SK-N-SH treated with all-trans-retinoic acid at 6 μM for 48 hours (cell line): ENCODE measurements around the gene NKAIN4.

Source experiments
- ATAC-seq: fragments of 200-7000 bp; cut with Tn5 transposase; 3 replicates; pipeline ENCODE4 v1.9.1; 2020; ENCODE audit warnings: mild to moderate bottlenecking, moderate library complexity
- ARNTL ChIP-seq: fragments of 450-650 bp; formaldehyde crosslinking; IDR thresholded peaks from 2 replicates; pipeline ENCODE4 v1.5.0; 2020; ENCODE audit warnings: low read depth, mild to moderate bottlenecking, moderate library complexity, borderline replicate concordance
- BACH2 ChIP-seq: fragments of 250-450 bp; sonication (Bioruptor Pico); IDR thresholded peaks from 2 replicates; pipeline ENCODE4 v1.9.0; 2021; ENCODE audit warnings: mild to moderate bottlenecking, borderline replicate concordance
- CSDC2 ChIP-seq: fragments of 250-450 bp; sonication (Bioruptor Pico); IDR thresholded peaks from 2 replicates; pipeline ENCODE4 v1.5.0; 2020; ENCODE audit warnings: mild to moderate bottlenecking, moderate library complexity
- ESRRG ChIP-seq: fragments of 250-450 bp; sonication (Bioruptor Pico); IDR thresholded peaks from 2 replicates; pipeline ENCODE4 v1.6.1; 2021; ENCODE audit warnings: mild to moderate bottlenecking
- GLIS3 ChIP-seq: fragments of 250-450 bp; sonication (Bioruptor Pico); IDR thresholded peaks from 2 replicates; pipeline ENCODE4 v1.5.0; 2020; ENCODE audit warnings: mild to moderate bottlenecking, moderate library complexity
- ISL1 ChIP-seq: fragments of 250-450 bp; sonication (Bioruptor Pico); IDR thresholded peaks from 2 replicates; pipeline ENCODE4 v2.1.2; 2022; ENCODE audit warnings: mild to moderate bottlenecking, moderate library complexity
- OSR1 ChIP-seq: fragments of 250-450 bp; sonication (Bioruptor Pico); IDR thresholded peaks from 2 replicates; pipeline ENCODE4 v1.8.0; 2022; ENCODE audit warnings: moderate library complexity, mild to moderate bottlenecking, inconsistent platforms
- PPARA ChIP-seq: fragments of 250-450 bp; sonication (Bioruptor Pico); IDR thresholded peaks from 2 replicates; pipeline ENCODE4 v1.5.0; 2020; ENCODE audit warnings: mild to moderate bottlenecking, borderline replicate concordance
- RARB ChIP-seq: fragments of 250-450 bp; sonication (Bioruptor Pico); IDR thresholded peaks from 2 replicates; pipeline ENCODE4 v1.8.0; 2021; ENCODE audit warnings: mild to moderate bottlenecking, moderate library complexity
- TCF4 ChIP-seq: fragments of 250-450 bp; sonication (Bioruptor Pico); IDR thresholded peaks from 2 replicates; pipeline ENCODE4 v1.8.0; 2021; ENCODE audit warnings: mild to moderate bottlenecking, moderate library complexity, borderline replicate concordance
- TOX ChIP-seq: fragments of 250-450 bp; sonication (Bioruptor Pico); IDR thresholded peaks from 2 replicates; pipeline ENCODE4 v1.8.0; 2021; ENCODE audit warnings: mild to moderate bottlenecking, moderate library complexity, borderline replicate concordance
- ZC3H10 ChIP-seq: fragments of 250-450 bp; sonication (Bioruptor Pico); IDR thresholded peaks from 2 replicates; pipeline ENCODE4 v1.5.1; 2021; ENCODE audit warnings: mild to moderate bottlenecking, moderate library complexity
- ZFP3 ChIP-seq: fragments of 250-450 bp; sonication (Bioruptor Pico); IDR thresholded peaks from 2 replicates; pipeline ENCODE4 v1.5.0; 2020; ENCODE audit warnings: mild to moderate bottlenecking, moderate library complexity
- ZFP30 ChIP-seq: fragments of 450-650 bp; formaldehyde crosslinking; IDR thresholded peaks from 2 replicates; pipeline ENCODE4 v1.5.0; 2022; ENCODE audit warnings: mild to moderate bottlenecking, moderate library complexity
- ZNF565 ChIP-seq: fragments of 450-650 bp; formaldehyde crosslinking; conservative IDR thresholded peaks from 2 replicates; pipeline ENCODE4 v1.5.0; 2020; ENCODE audit warnings: low read depth, mild to moderate bottlenecking, moderate library complexity
- ZNF70 ChIP-seq: fragments of 450-650 bp; formaldehyde crosslinking; IDR thresholded peaks from 2 replicates; pipeline ENCODE4 v1.5.0; 2020; ENCODE audit warnings: mild to moderate bottlenecking, moderate library complexity
- ZNF8 ChIP-seq: fragments of 450-650 bp; formaldehyde crosslinking; IDR thresholded peaks from 2 replicates; pipeline ENCODE4 v1.5.0; 2020; ENCODE audit warnings: mild to moderate bottlenecking, moderate library complexity
- TF ChIP-seq, protein P1 (sequence below): fragments of 250-450 bp; sonication (Bioruptor Pico); IDR thresholded peaks from 2 replicates; pipeline ENCODE4 v1.8.0; 2021; ENCODE audit warnings: low read depth, mild to moderate bottlenecking, moderate library complexity, borderline replicate concordance
- TF ChIP-seq, protein P2 (sequence below): fragments of 250-450 bp; sonication (Bioruptor Pico); IDR thresholded peaks from 2 replicates; pipeline ENCODE4 v1.5.0; 2020; ENCODE audit warnings: mild to moderate bottlenecking, moderate library complexity
- TF ChIP-seq, protein P3 (sequence below): fragments of 250-450 bp; sonication (Bioruptor Pico); IDR thresholded peaks from 2 replicates; pipeline ENCODE4 v1.5.1; 2020; ENCODE audit warnings: low read depth, mild to moderate bottlenecking, moderate library complexity
- TF ChIP-seq, protein P4 (sequence below): fragments of 250-450 bp; sonication (Bioruptor Pico); IDR thresholded peaks from 2 replicates; pipeline ENCODE4 v1.8.0; 2020; ENCODE audit warnings: mild to moderate bottlenecking, moderate library complexity, borderline replicate concordance
- TF ChIP-seq, protein P5 (sequence below): fragments of 250-450 bp; sonication (Bioruptor Pico); IDR thresholded peaks from 2 replicates; pipeline ENCODE4 v1.5.1; 2021; ENCODE audit warnings: mild to moderate bottlenecking, moderate library complexity

Gene NKAIN4

DNA sequence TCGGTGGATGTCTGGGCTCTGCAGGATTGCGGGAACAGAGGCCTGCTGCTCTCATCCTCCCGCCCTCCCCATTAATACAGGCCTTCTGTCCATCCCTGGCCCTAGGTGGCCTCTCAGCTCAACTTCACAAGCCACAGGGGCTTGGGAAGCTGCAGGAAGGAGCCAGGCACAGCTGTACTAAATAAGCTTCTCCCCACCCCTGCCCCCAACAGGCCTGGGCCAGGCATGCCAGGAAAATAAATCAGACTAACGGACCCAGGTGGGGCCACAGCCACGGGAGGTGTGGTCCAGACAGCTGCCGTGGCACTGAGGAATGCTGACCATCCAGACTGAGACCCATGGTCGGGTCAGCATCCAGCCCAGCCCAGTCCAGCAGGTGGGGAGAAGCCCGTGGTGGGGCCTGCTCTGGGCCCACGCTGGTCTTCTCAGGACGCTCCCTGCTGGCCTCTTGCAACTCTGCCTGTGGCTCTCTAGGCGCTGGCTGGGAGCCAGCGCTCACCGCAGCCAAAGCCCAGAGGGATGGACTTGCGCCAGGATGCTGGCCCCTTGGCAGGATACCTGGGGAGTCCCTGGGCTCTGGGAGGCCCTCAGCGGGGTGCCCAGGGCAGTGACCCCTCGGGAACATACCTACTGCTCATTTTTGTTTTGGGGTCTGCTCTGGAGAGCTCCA, 29.7 kb downstream of the NKAIN4 start:
- no peak for TF ChIP-seq RARB (CRISPR knock-in tag)
- no peak for TF ChIP-seq BACH2 (CRISPR knock-in tag)
- TF ChIP-seq, protein P1, sequence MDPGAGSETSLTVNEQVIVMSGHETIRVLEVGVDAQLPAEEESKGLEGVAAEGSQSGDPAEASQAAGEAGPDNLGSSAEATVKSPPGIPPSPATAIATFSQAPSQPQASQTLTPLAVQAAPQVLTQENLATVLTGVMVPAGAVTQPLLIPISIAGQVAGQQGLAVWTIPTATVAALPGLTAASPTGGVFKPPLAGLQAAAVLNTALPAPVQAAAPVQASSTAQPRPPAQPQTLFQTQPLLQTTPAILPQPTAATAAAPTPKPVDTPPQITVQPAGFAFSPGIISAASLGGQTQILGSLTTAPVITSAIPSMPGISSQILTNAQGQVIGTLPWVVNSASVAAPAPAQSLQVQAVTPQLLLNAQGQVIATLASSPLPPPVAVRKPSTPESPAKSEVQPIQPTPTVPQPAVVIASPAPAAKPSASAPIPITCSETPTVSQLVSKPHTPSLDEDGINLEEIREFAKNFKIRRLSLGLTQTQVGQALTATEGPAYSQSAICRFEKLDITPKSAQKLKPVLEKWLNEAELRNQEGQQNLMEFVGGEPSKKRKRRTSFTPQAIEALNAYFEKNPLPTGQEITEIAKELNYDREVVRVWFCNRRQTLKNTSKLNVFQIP (CRISPR knock-in tag): no peak
- TF ChIP-seq, protein P2, sequence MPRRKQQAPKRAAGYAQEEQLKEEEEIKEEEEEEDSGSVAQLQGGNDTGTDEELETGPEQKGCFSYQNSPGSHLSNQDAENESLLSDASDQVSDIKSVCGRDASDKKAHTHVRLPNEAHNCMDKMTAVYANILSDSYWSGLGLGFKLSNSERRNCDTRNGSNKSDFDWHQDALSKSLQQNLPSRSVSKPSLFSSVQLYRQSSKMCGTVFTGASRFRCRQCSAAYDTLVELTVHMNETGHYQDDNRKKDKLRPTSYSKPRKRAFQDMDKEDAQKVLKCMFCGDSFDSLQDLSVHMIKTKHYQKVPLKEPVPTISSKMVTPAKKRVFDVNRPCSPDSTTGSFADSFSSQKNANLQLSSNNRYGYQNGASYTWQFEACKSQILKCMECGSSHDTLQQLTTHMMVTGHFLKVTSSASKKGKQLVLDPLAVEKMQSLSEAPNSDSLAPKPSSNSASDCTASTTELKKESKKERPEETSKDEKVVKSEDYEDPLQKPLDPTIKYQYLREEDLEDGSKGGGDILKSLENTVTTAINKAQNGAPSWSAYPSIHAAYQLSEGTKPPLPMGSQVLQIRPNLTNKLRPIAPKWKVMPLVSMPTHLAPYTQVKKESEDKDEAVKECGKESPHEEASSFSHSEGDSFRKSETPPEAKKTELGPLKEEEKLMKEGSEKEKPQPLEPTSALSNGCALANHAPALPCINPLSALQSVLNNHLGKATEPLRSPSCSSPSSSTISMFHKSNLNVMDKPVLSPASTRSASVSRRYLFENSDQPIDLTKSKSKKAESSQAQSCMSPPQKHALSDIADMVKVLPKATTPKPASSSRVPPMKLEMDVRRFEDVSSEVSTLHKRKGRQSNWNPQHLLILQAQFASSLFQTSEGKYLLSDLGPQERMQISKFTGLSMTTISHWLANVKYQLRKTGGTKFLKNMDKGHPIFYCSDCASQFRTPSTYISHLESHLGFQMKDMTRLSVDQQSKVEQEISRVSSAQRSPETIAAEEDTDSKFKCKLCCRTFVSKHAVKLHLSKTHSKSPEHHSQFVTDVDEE (CRISPR knock-in tag): no peak
- no peak for TF ChIP-seq ZC3H10 (CRISPR knock-in tag)
- no peak for TF ChIP-seq ZNF565
- TF ChIP-seq ARNTL (CRISPR knock-in tag): no peak
- TF ChIP-seq ZNF70 (CRISPR knock-in tag): no peak
- TF ChIP-seq OSR1 (CRISPR knock-in tag): no peak
- no peak for TF ChIP-seq PPARA (CRISPR knock-in tag)
- TF ChIP-seq, protein P3, sequence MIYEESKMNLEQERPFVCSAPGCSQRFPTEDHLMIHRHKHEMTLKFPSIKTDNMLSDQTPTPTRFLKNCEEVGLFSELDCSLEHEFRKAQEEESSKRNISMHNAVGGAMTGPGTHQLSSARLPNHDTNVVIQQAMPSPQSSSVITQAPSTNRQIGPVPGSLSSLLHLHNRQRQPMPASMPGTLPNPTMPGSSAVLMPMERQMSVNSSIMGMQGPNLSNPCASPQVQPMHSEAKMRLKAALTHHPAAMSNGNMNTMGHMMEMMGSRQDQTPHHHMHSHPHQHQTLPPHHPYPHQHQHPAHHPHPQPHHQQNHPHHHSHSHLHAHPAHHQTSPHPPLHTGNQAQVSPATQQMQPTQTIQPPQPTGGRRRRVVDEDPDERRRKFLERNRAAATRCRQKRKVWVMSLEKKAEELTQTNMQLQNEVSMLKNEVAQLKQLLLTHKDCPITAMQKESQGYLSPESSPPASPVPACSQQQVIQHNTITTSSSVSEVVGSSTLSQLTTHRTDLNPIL (CRISPR knock-in tag): no peak
- TF ChIP-seq, protein P4, sequence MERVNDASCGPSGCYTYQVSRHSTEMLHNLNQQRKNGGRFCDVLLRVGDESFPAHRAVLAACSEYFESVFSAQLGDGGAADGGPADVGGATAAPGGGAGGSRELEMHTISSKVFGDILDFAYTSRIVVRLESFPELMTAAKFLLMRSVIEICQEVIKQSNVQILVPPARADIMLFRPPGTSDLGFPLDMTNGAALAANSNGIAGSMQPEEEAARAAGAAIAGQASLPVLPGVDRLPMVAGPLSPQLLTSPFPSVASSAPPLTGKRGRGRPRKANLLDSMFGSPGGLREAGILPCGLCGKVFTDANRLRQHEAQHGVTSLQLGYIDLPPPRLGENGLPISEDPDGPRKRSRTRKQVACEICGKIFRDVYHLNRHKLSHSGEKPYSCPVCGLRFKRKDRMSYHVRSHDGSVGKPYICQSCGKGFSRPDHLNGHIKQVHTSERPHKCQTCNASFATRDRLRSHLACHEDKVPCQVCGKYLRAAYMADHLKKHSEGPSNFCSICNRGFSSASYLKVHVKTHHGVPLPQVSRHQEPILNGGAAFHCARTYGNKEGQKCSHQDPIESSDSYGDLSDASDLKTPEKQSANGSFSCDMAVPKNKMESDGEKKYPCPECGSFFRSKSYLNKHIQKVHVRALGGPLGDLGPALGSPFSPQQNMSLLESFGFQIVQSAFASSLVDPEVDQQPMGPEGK (CRISPR knock-in tag): no peak
- TF ChIP-seq ZFP3 (CRISPR knock-in tag): no peak
- no peak for TF ChIP-seq ZFP30 (CRISPR knock-in tag)
- TF ChIP-seq ZNF8 (CRISPR knock-in tag): no peak
- TF ChIP-seq TOX: no peak
- TF ChIP-seq GLIS3: no peak
- TF ChIP-seq TCF4 (CRISPR knock-in tag): no peak
- ATAC-seq: peak; percentile 83

DNA sequence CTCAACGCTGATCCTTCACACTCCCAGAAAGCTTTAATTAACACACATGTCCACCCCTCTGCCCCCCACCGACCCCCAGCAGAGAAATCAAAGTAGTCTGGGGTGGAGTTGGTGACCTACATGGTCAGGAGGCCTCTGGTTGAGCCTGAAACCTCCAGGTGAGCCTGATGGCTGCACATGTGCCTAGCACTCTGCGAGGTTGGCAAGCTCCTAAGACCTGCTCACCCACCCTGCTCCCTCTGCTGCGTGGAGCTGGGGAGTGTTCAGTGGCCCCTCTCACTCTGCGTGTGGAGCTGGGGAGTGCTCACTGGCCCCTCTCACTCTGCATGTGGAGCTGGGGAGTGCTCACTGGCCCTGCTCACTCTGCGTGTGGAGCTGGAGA, 30.4 kb downstream of the NKAIN4 start:
- ATAC-seq: no peak
- TF ChIP-seq ZNF8 (CRISPR knock-in tag) (no peak), ZNF565 (no peak), ISL1 (CRISPR knock-in tag) (no peak), TCF4 (CRISPR knock-in tag) (no peak), ARNTL (CRISPR knock-in tag) (no peak), PPARA (CRISPR knock-in tag) (no peak), ZNF70 (CRISPR knock-in tag) (no peak), ZFP30 (CRISPR knock-in tag) (no peak), GLIS3 (no peak), BACH2 (CRISPR knock-in tag) (no peak), ZFP3 (CRISPR knock-in tag) (no peak), ESRRG (CRISPR knock-in tag) (no peak), ZC3H10 (CRISPR knock-in tag) (no peak), CSDC2 (CRISPR knock-in tag) (no peak)
- TF ChIP-seq, protein P5, sequence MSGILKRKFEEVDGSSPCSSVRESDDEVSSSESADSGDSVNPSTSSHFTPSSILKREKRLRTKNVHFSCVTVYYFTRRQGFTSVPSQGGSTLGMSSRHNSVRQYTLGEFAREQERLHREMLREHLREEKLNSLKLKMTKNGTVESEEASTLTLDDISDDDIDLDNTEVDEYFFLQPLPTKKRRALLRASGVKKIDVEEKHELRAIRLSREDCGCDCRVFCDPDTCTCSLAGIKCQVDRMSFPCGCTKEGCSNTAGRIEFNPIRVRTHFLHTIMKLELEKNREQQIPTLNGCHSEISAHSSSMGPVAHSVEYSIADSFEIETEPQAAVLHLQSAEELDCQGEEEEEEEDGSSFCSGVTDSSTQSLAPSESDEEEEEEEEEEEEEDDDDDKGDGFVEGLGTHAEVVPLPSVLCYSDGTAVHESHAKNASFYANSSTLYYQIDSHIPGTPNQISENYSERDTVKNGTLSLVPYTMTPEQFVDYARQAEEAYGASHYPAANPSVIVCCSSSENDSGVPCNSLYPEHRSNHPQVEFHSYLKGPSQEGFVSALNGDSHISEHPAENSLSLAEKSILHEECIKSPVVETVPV (CRISPR knock-in tag): no peak
- TF ChIP-seq, protein P4 (CRISPR knock-in tag): no peak
- TF ChIP-seq, protein P3 (CRISPR knock-in tag): no peak
- TF ChIP-seq, protein P2 (CRISPR knock-in tag): no peak
- TF ChIP-seq, all 23 proteins: peak for 0
